Measurements from ENCODE around the gene NLGN4Y.

GRCh38 chrY:14741596-14741995 is 217.3 kb downstream of the NLGN4Y start:
- TF ChIP-seq CTCF (IDR thresholded peaks at IDR 0.05), result no peak
- TF ChIP-seq YY1 (IDR thresholded peaks at IDR 0.05; ENCODE audit: low read depth), result no peak
- no peak for TF ChIP-seq RXRA (IDR thresholded peaks at IDR 0.05; ENCODE audit: borderline replicate concordance, low read depth)
- no peak for TF ChIP-seq IRF3 (IDR thresholded peaks at IDR 0.05; ENCODE audit: low read depth, low read length)
- no peak for TF ChIP-seq GATA2 (CRISPR knock-in tag; IDR thresholded peaks at IDR 0.05)
- no peak for TF ChIP-seq MEF2A (IDR thresholded peaks at IDR 0.05; ENCODE audit: borderline replicate concordance, low read depth)
- TF ChIP-seq FOXM1 (IDR thresholded peaks at IDR 0.05; ENCODE audit: low read depth), result no peak
- TF ChIP-seq RCOR1 (IDR thresholded peaks at IDR 0.05; ENCODE audit: low read length), result no peak
- no peak for TF ChIP-seq TAF1 (IDR thresholded peaks at IDR 0.05; ENCODE audit: borderline replicate concordance, low read depth, low read length)
- no peak for TF ChIP-seq POLR2AphosphoS5 (IDR thresholded peaks at IDR 0.05; ENCODE audit: low read depth, low read length)
- TF ChIP-seq TEAD4 (IDR thresholded peaks at IDR 0.05; ENCODE audit: borderline replicate concordance, insufficient read depth), result no peak
- TF ChIP-seq GABPA (IDR thresholded peaks at IDR 0.05; ENCODE audit: low read depth), result no peak
